Activated T-cell treated with anti-CD3 and anti-CD28 coated beads for 24 hours (primary cell): ENCODE data around the gene QRFP.

ENCODE experiments used
- DNase-seq: peaks from one replicate; pipeline ENCODE4 v3.0.0-alpha.2; 2020; ENCODE audit warnings: low read depth

Gene QRFP

GRCh38 chr9:130896233-130897014, at the start of gene QRFP:
TSS of gene QRFP (minus strand) at chr9:130896812. CDS start at chr9:130893838, 2,974 bp downstream.
- no peak for DNase-seq

GRCh38 chr9:130945173-130945572, 48.6 kb upstream of the QRFP start:
- no peak for DNase-seq

GRCh38 chr9:130944510-130945058, 48.0 kb upstream of the QRFP start:
- DNase-seq: no peak

- DNase-seq: no peak
These were observed 47.2 kb upstream of the QRFP start for GRCh38 chr9:130943777-130944176.

GRCh38 chr9:130943221-130943620, 46.6 kb upstream of the QRFP start:
- no peak for DNase-seq

- no peak for DNase-seq
These were observed 46.1 kb upstream of the QRFP start for GRCh38 chr9:130942679-130943078.

- DNase-seq: no peak
These were observed 45.5 kb upstream of the QRFP start for GRCh38 chr9:130942084-130942483.

GRCh38 chr9:130940693-130941576, 44.3 kb upstream of the QRFP start:
- peak; percentile 61 for DNase-seq

GRCh38 chr9:130940027-130940549, 43.5 kb upstream of the QRFP start:
- DNase-seq: no peak

GRCh38 chr9:130939405-130940026, 42.9 kb upstream of the QRFP start:
- no peak for DNase-seq

GRCh38 chr9:130938652-130939404, 42.2 kb upstream of the QRFP start, which contains the start of gene FIBCD1:
TSS of gene FIBCD1 (minus strand) at chr9:130939247. CDS start at chr9:130938607, 640 bp downstream.
- no peak for DNase-seq

- no peak for DNase-seq
These were observed 41.6 kb upstream of the QRFP start for GRCh38 chr9:130938184-130938651.

- DNase-seq: no peak
These were observed 40.8 kb upstream of the QRFP start for GRCh38 chr9:130937146-130938076.

GRCh38 chr9:130936285-130937117, 39.9 kb upstream of the QRFP start:
- DNase-seq: no peak

GRCh38 chr9:130935648-130936271, 39.1 kb upstream of the QRFP start:
- DNase-seq: no peak

- DNase-seq: no peak
These were observed 38.4 kb upstream of the QRFP start for GRCh38 chr9:130934702-130935647.

- no peak for DNase-seq
These were observed 37.6 kb upstream of the QRFP start for GRCh38 chr9:130934246-130934645.
